Lung (tissue), 12 donors: Measurements from ENCODE around the gene EMC8. TPM values are rescaled to one million over a fixed set of nuclear protein-coding genes. Genes with fewer than 3 reads are reported as not detected.

Experiments
- ATAC-seq: fragments of 200-7000 bp; cut with Tn5 transposase; one replicate; pipeline ENCODE4 v1.9.1; 2020; ENCODE audit warnings: moderate number of reproducible peaks; ENCODE audit not compliant: insufficient read depth, low FRiP score
- DNase-seq, 3 donors: peaks; one replicate each; pipeline ENCODE4 v3.0.0-alpha.2; 2013 to 2017
- H3K27ac ChIP-seq, 2 donors: one replicate each; pipeline ENCODE4 v1.5.1; 2013; ENCODE audit warnings: mild to moderate bottlenecking in 2 of 2, moderate library complexity in 2 of 2, control low read depth in 1 of 2, inconsistent platforms in 1 of 2, low read depth in 1 of 2, low read length in 1 of 2
- H3K27me3 ChIP-seq, 3 donors: one replicate each; pipeline ENCODE4 v1.5.1; 2013; ENCODE audit warnings: low read length in 2 of 3; ENCODE audit not compliant: control insufficient read depth in 3 of 3, insufficient read depth in 3 of 3
- H3K36me3 ChIP-seq, 4 donors: one replicate each; pipeline ENCODE4 v1.5.1; 2013; ENCODE audit warnings: low read length in 4 of 4, mild to moderate bottlenecking in 1 of 4, moderate library complexity in 1 of 4; ENCODE audit not compliant: control insufficient read depth in 4 of 4, insufficient read depth in 4 of 4
- H3K4me1 ChIP-seq, 5 donors: one replicate each; pipeline ENCODE4 v1.5.1; 2013; ENCODE audit warnings: low read length in 5 of 5, mild to moderate bottlenecking in 2 of 5, moderate library complexity in 1 of 5; ENCODE audit not compliant: control insufficient read depth in 5 of 5, insufficient read depth in 5 of 5
- H3K4me3 ChIP-seq: one replicate; pipeline ENCODE4 v1.5.1; 2013; ENCODE audit warnings: mild to moderate bottlenecking, control low read depth, moderate library complexity
- H3K9ac ChIP-seq, 2 donors: one replicate each; pipeline ENCODE4 v1.5.1; 2013; ENCODE audit warnings: low read length in 2 of 2, control low read depth in 1 of 2; ENCODE audit not compliant: insufficient read depth in 1 of 2
- H3K9me3 ChIP-seq, 4 donors: one replicate each; pipeline ENCODE4 v1.5.1; 2013; ENCODE audit warnings: low read length in 3 of 4, mild to moderate bottlenecking in 1 of 4, moderate library complexity in 1 of 4; ENCODE audit not compliant: control insufficient read depth in 4 of 4, insufficient read depth in 3 of 4
- CTCF ChIP-seq: IDR thresholded peaks from 2 replicates; pipeline ENCODE4 v1.5.1; 2012; ENCODE audit warnings: mild to moderate bottlenecking; ENCODE audit errors: control extremely low read depth, extremely low read depth
- WGBS, 2 donors: extraction: QIAGEN DNeasy Blood & Tissue Kit; methylation state at CpG; one replicate each; pipeline ENCODE4 v1.1.7; 2013; 5-methylcytosine and 5-hydroxymethylcytosine counted together
- polyA plus RNA-seq, 2 donors: library from polyadenylated mRNA; stranded (reverse); fragments of 200-250 nt; gene quantifications; one replicate each; pipeline ENCODE4 v1.2.1, GENCODE V29; 2013
- total RNA-seq, 2 donors: library from RNA; depleted of rRNA in 1 of 2; stranded (reverse); fragments of >200 nt in 1 of 2; gene quantifications; one replicate each; pipeline ENCODE4 v1.2.1, GENCODE V29; 2014 to 2021
- donor health status: control.
- donor health status: control.
- donor health status: Bipolar disorder and iron deficiency.
- donor health status: healthy.
- donor health status: DM: yes; HTN: yes; CAD: no.

EMC8 gene
- total and polyA plus RNA-seq, 4 donors = 10.5 to 26.8 (median 17.5) TPM

DNA sequence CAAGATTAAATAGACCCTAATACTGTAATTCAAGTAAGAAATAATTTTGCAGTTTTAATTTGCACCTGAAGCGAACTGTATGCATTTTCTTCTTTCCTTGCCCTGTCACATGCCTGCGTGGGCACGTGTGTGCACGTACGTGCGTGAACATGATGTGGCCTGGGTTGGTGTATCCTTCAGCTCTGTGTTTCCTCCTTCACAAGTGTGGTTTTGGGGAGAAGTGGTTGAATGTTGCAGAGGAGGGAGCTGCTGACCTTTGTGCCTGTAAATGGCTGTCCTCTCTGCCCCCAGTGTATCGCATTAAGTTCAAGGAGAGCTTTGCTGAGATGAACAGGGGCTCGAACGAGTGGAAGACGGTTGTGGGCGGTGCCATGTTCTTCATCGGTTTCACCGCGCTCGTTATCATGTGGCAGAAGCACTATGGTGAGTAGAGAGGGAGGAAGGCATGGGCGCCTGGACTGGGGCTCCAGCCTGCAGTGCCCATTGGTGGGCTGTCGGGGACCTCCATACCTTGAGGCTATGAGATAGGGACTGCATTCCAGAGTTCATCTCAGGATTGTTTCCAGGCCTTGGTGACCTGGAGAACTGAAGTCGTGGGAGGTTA, 6.2 kb upstream of the EMC8 start:
- Histone ChIP-seq H3K27me3 (no peaks in the 10 kb centered on the region), H3K4me3 (no peak overlapping the region), H3K36me3 (peaks cover 24 to 35% (median 32%) of the 10 kb centered on the region in 4 donors), H3K9ac (no peak overlapping the region), H3K9me3 (no peaks in the 10 kb centered on the region), H3K4me1 (peaks cover 0 to 6% (median 0%) of the 10 kb centered on the region in 5 donors), H3K27ac (no peak overlapping the region)
- DNase-seq = no peak
- ATAC-seq = no peak
- TF ChIP-seq CTCF = no peak
- 83 to 90% methylated on average over 18 of the region's 18 CpGs for WGBS, 2 donors

GRCh38 chr16:85803570-85803969, 4.2 kb upstream of the EMC8 start:
- DNase-seq (no peak), ATAC-seq (no peak)
- Histone ChIP-seq H3K27ac (no peak overlapping the region), H3K4me1 (peaks cover 0 to 13% (median under 1%) of the 10 kb centered on the region in 5 donors), H3K9me3 (no peaks in the 10 kb centered on the region), H3K27me3 (no peaks in the 10 kb centered on the region), H3K4me3 (no peak overlapping the region), H3K9ac (no peak overlapping the region), H3K36me3 (peaks cover 24 to 35% (median 32%) of the 10 kb centered on the region in 4 donors)
- WGBS, 2 donors = 74 to 88% methylated on average over 14 of the region's 14 CpGs
- no peak for TF ChIP-seq CTCF

DNA sequence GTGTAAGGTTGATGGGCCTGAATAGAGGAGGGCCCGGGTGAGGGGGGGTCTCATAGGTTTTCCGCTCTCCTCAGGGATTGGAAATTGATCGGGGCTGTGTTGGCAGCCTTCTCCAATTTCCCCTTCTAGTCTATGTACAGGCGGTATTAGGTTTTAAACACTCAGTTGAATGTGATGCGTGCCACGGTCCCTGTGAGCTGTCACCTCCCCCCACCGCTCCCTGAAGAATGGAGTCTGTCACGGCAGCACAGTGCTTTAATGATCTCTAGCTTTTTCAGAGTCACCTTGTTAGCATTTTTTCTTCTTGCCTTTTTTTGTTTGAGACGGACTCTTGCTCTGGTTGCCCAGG, 951 bp upstream of the EMC8 start:
- Histone ChIP-seq H3K36me3 (peaks cover 17 to 37% (median 28%) of the 10 kb centered on the region in 4 donors), H3K4me1 (peaks cover 4 to 17% (median 8%) of the 10 kb centered on the region in 5 donors), H3K9me3 (no peaks in the 10 kb centered on the region), H3K27me3 (no peaks in the 10 kb centered on the region), H3K9ac (peak overlapping the region; percentile 74 to 89), H3K27ac (peak overlapping the region; percentile 95 to 97), H3K4me3 (peak overlapping the region; percentile 100)
- 16 to 27% methylated on average over 9 of the region's 9 CpGs for WGBS, 2 donors
- ATAC-seq (no peak), DNase-seq (no peak)
- TF ChIP-seq CTCF = no peak
